ENCODE data around the gene MCTP2.
"Not testable (repeated sequence)": the region's sequence is repeated elsewhere in the genome, so short reads cannot be mapped to it uniquely, and the experiment has no call there.

Gene MCTP2

DNA sequence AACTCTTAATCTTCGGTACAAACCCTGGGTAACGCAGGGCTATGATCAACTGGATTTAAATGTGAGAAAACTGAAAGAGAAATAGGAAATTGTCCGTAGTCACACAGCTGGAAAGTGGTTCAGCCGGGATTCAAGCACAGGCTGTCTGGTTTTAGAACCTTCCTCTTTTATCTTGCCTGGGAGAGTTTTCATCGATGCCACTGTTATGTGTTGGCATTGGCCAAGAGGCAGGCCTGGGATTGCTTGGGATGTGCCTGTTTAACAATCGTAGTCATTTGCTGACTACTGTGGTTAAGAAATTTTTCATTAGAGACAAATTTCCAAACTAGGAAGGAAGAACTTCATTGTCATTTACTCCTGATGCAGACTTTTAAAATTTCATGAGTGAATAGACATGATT, 4.3 kb downstream of the MCTP2 start:
- no peak for DNase-seq

DNA sequence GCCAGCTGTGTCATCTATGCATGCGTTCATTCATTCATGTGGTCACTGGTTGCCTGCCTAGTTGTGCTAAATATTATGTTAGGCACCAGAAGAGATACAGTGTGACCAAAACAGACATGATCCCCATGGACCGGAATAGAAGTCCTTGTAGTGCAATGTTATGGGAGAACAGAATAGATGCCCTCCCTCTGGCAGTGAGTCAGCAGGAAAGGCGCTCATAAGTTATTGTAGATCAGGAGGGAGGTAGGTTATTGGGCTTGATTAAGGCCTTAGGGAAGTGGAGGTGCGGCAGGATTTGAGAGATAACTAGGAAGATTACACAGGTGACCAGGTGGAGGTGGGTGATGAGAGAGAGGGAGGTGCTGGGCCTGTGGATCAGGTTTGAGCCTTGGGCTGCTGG, 5.2 kb downstream of the MCTP2 start:
- no peak for DNase-seq

DNA sequence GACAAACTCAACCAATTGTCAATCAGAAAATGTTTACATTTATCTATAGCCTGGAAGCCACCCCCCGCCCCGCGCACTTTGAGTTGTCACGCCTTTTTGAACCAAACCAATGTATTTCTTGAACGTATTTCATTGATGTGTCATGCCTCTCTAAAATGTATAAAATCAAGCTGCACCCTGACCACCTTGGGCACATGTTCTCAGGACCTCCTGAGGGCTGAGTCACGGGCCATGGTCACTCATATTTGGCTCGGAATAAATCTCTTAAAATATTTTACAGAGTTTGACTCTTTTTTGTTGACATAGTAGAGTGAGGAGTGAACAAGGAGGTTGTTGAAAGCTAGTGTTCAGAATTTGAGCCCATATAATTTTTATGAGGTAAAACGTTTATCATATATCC, 6.5 kb downstream of the MCTP2 start:
- no peak for DNase-seq

DNA sequence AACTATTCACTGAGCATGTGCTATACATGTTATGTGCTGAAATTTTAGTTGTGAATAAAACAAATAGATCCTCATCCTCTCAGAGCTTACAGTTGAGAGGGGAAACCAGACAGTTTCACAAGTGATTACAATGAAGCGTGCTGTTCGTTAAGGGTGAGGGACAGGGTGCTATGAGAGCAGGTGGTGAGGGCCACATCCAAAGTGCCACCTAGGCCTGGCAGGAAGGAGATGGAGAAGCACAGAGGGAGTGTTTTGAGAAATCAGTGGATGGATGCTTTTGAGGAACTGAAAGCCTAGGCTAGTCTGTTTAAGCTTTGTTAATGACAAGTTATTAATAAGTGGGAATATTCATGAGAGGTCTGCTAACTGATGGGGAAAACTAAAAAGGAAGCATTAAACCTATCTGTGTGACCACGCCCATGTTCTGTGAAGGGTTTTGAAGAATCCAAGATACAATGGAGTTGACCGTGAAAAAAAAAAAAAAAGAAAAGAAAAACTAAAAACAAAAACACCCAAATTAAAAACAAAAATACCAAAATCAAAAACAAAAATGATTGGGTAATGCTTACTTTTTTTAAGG, 7.3 kb downstream of the MCTP2 start:
- DNase-seq: no peak

DNA sequence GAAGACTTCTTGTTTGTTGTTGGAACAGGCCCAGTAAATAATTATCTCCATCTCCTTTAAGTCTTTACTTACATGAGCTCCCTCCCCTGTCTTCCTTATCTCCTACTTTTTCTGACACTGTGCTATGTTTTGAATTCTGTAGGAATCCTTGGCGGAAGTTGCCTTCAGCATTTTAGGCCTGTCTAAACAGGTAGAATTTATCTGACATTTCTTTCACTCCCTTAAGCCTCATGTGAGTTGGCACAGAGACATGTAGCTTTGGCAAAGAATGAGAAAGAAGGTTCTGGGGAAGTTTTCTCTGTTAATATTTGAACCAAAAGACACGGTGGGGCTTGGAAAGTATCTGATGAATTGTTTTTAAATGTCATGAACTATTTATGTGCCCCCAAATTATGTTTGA, 8.1 kb downstream of the MCTP2 start:
- DNase-seq: no peak

DNA sequence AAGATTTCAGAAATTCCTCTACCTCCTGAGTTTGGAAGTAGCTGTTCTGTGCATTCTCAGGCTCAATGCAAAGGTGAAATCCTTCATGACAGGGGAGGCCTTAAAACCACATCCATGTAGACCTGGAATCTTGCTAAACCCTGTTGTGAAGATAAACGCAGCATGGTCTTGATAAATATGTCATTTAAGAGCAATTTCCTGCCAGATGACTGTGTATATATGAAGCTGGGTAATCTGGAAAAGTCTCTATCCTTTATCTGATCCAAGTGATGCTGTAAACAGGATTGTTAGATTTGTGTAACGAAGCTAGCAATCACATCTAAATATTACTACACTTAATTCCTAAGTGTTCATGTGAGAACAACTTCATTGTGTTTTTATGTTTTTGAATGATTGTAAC, 9.1 kb downstream of the MCTP2 start:
- no peak for DNase-seq

DNA sequence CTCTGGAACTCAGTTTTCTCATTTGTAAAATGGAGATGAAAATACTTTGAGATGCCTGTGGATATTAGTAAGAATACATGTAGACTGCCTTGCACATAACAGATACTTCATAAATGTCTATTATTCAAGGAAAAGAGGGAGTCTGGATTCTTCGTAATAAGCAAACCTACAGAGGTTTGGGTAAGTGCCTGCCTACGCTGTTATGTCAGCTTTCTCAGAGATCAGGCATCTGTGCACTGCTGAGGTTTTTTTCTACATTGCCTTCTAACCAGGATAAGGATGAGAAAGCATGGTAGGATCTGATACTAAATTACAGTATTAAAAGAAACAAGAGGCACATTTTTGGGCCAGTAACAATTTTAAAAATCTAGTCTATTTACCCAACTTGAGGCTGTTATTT, 10.9 kb downstream of the MCTP2 start:
- no peak for DNase-seq

DNA sequence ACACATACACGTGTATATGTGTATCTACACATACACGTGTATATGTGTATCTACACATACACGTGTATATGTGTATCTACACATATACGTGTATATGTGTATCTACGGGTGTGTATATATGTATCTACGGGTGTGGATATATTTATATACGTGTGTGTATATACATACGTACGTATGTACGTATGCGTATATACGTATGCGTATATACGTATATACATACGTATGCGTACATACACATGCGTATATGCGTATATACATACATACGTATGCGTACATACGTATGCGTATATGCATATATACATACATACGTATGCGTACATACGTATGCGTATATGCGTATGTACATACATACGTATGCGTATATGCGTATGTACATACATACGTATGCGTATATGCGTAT, 11.6 kb downstream of the MCTP2 start:
- DNase-seq: not testable (repeated sequence)

DNA sequence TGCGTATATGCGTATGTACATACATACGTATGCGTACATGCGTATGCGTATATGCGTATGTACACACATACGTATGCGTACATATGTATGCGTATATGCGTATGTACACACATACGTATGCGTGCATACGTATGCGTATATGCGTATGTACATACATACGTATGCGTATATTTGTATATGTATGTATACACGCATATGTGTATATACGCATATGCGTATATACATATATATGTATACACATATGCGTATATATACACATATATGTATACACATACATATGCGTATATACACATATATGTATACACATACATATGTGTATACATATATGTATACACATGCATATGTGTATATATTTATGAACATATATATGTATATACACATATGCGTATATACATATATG, 12.1 kb downstream of the MCTP2 start:
- DNase-seq: no peak

DNA sequence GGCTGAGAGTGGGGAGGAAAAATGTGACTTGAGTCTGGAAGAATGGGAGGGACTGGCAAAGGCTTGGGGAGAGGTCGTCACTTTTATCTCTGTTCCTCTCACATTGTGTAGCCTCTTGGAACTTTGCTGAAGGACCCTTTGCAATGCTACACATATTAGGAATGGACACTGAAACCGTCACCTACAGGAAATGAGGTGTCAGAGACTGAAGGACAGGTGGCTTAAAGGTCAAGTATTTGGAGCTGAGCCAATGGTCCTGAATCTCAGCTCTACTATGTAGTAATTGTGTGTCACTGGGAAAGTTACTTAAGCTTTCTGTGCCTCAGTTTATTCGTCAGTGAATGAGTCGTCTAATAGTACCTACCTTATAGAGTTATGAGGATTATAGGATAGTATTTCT, 14.7 kb downstream of the MCTP2 start:
- no peak for DNase-seq

DNA sequence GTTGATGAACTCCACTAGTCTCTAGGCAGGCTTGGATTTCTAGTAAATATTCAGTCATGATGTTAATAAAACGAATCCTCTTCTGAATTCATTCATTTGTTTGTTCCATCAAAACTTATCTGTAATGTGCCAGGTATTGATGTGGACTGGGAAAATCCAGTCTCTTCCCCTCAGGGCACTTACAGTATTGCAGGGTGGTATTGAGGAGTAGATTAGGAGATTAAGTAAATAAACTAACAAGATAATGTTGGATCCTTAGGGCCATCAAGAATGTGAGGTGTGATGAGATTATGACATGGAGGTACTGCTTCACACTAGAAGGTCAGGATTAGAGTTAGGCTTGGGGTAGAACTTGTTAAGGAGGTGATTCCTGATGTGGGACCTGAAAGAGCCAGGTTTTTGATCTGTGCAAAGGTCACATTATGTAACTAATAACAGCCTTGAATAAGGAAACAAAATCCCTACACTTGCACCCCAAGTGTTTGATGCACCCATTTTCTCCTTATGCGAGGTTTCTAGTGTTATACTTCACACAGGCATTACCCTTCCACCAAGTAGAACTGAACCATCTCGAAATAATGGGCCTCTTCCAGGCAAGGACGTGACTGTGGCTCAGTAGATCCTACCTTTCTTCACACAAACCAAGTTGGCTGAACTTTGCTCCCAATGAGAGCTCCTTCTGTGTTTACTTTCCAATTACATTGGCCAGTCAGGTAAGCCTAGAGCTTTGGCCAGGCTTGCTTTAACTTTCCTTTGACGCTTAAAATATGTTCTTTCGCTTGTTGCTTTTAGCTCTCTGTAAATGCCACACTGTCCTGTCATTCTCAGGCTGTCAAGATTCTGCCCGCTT, 16.7 kb downstream of the MCTP2 start:
- no peak for DNase-seq

DNA sequence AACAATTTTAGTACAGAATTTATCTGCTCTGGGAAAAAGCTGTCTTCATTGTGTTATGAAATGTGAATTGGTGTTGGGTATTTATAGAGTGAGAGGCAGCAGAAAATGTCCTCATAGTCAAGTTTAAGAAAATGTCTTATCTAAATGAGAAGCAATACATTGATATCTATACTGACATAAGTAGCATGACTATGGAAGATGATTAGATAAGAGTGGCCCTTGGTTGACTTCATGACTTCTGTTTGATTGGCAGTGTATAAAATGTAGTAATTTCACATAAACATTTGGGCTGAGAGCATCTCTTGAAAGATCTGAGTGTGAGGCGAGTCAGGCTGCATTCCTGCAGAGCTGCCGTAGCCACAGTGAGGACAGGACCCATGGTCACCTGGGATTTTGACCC, 19.4 kb downstream of the MCTP2 start:
- DNase-seq: no peak

DNA sequence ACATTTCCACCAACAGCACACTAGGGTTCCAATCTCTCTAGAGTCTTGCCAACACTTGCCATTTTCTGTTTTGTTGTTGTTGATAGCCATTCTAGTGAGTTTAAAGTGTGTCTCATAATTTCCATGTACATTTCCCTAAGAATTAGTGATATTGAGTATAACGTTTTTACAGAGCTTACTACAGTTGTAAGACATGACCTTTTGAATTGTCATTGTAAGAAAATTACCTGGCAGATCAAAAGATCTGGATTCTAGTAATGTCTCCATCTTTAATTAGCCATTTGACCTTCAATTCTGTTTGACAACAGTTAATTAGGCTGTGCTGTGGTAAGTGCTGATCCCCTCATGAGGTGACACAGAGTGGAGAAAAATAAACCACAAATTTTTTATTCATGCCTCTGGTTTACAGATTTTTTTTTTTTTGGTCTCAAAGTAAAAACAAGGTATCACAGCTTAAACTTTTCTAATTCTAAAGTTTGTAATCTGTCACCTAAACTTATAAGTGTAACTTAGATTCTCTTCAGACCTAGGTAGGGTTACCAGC, 20.9 kb downstream of the MCTP2 start:
- no peak for DNase-seq

DNA sequence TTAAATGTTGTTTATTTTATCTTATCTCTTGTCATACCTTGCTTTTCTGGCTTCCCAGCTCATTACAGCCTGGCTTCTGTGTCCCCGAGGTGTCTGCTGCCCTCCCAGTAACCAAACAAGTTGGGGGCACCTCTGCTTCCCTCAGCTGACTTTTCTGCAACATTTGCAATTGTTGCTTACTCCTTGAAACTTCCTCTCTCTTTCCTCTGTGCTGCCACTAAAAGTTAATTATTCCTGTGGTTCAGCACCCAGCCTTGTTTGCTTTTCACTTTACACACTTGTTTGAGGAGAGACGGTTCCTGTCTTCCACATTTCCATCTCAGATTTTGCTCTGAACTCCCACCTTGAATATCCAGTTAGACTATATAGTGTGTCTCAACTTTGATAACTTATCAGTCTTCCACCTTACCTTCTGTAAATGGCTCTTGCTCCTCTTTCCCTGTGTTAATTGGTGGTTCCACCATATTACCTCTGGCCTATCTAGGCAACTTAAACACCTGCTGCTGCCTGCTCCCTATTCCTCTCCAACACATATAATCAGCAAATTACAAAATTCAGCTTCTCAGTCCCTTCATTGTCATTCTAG, 21.6 kb downstream of the MCTP2 start:
- DNase-seq: no peak

DNA sequence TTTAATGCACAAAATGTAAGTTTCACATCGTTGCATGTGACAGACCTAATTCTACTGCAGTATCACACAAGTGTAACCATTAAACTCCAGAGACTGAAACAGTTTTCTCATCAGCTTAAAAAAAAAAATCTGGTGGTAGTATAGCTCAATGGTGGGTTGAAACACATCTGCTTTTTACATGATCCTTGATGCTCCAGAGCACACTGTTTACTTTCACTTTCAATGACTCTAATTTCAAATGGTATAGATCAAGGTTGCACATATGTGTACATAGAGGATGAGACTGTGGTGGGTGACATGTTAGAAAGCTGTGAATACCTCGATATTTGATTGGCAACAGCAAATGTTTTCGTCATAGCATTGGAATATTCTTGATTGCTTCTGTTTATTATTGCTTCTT, 22.4 kb downstream of the MCTP2 start:
- no peak for DNase-seq

DNA sequence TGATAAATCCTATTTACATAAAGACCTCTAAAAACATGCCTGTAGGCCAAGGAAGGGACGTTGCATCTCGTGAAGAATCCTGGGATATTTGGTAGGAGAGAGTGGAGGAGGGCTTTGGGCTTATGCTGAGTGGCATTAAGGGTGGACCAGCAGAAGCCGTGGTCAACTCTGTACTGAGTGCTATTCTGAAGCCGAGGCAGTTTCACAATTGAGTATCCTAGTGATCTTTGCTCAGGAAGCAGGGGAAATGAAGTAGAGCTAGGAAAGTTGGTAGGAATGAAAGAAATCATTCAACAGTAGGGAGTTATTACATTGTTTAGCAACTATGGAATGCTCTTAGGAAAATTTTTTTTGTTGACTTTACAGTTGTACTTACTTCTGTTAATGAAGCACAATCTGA, 24.2 kb downstream of the MCTP2 start:
- no peak for DNase-seq

DNA sequence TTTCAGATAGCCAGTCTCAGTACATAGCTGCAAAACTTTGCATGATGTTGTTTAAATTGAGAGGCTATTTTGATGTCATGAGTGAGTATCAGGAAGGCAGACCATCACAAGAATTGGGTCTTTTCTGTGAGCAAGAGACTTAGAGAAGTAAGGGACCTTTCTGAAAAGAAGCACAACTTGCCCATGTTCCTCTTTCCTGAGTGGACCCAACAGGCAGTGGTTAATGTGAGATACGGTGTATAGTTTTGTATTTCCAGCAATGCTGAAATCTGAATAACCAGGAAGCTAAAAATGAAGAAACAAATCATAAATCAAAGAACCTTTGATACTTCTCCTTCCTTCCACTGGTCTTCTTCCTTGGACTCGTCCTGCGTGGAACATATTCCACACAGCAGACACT, 25.1 kb downstream of the MCTP2 start:
- DNase-seq: no peak

DNA sequence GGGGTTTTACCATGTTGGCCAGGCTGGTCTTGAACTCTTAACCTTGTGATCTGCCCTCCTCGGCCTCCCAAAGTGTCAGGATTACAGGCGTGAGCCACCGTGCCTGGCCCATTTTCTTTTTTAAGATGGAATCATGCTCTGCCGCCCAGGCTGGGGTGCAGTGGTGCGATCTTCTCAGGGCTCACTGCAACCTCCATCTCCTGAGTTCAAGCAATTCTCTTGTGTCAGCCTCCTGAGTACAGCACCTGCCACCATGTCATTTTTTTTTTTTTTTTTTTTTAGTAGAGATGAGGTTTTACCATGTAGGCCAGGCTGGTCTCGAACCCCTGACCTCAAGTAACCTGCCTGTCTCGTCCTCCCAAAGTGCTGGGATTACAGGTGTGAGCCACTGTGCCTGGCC, 26.4 kb downstream of the MCTP2 start:
- not testable (repeated sequence) for DNase-seq

DNA sequence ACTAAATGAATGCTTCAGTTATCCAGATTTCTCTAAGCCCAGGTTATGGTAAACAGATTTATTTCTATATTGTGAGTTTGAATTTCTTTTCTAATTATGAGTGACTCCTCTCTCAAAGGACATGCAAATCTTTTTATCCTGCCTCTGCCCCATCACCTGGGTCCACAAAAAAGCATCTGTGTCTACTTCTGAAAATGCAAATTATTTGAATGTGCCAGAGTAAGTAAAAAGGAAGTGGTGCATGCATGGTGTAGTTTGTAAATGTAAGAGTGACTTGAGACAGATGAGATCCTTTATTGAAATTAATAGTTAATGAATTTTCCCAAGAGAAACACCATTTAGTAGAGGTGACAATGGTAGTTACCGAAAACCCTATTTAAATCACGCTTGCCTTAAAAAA, 26.9 kb downstream of the MCTP2 start:
- DNase-seq: no peak

DNA sequence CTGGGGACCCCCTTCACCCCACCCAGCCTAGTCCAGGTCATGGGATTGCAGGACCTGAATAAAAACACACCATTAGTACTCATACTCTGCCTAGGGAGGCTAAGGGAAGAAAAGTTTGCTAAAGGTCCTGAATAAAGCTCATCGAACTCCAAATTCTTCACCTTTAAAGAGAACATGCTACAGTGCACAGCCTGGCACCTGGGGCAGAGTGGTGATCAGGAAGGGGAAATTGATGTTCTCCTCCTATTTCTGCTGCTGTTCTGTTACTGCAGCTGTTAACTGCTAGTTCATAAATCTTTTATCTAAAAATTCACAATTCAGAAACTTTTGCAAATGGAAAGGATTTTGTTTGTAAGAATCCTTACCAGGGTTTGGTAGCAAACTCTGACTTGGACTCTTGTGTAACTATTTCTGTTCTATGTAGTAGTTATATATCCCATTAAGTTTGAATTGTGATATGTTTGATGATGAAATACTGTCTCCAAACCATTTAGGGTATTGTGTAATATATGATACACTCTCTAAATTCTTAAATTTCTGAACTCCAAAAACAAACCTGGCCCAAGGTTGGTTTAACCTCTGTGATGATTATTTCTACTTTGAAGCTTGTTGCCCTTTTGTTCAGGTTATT, 27.9 kb downstream of the MCTP2 start:
- no peak for DNase-seq

DNA sequence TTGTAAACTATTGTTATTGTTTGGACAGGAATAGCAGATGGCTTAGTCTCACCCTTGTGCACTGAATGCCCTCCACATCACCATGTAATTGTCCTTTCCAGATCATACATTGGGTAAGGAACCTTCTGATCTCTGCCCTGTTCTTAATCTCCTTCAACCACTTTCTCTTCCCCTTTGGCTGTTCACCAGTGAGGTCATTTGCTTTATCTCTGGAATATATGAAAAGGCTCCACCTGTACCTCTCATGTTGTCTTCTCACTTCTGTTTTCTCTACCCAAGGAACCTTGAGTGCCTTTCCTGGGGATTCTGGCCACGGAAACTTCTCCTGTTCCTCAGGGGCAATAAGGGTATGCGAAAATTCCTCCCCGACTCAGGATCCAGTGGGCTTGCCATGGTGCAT, 28.5 kb downstream of the MCTP2 start:
- DNase-seq: no peak

DNA sequence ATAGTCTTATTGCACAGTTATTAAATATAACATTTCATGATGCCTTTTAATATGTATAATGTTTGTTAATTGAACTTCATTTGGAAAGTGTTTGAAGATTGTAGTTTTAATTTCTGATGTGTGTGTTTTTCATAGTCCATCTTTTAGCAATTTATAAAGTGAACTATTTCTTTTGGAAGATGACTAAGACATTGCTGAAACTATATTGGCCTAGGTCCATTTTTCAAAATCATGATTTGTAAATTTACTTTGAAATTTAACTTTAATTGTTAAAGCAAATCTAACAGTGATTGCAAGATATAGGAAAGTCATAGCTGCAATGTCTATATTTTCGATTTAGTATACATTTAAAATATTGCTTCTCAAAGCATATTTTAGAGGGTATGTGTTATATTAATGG, 30.8 kb downstream of the MCTP2 start:
- no peak for DNase-seq

All from right kidney (tissue), 1 donor.